ENCODE results near the gene GPR50. TPM values are rescaled to one million over a fixed set of nuclear protein-coding genes. Genes with fewer than 3 reads are reported as not detected.
A peak's percentile ranks its signal among the peaks of the same experiment; 100 is the strongest.

GPR50 gene
- polyA plus RNA-seq, 1 of the 3 experiments (the other 2 are of a cell fraction), result not detected

DNA sequence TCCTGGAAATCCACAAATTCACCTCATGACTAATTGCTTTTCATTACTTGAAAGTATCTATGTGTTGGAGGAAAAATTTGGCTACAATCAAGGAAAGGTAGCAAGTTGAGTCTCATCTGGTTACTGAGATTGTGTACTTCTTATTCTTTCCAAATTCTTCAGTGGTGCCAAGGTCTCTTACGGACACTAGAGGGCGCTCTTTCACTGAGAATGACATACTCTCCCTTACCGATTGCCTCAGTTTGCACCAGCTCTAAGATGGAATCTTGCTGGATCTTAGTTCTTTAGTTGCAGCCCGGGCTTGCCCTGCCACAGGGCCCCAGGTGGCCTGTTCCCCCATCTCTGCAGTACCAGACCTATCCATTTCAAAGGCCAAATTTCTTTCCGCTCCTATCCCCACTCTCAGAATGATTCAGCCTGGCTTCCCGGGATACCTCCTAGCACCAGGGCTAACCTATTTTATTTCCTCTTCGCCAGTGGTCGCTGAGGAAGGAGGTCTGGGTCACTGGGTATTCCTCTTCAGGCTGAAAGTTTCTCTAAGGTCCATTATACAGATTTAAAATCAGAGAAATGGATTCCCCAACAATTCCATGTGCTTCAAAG is 24.6 kb upstream of the GPR50 start:
- WGBS (ENCODE audit: low lambda C conversion rate), result 2% methylated on average over 8 of the region's 8 CpGs
- POLR2A ChIA-PET, result no interaction called here

DNA sequence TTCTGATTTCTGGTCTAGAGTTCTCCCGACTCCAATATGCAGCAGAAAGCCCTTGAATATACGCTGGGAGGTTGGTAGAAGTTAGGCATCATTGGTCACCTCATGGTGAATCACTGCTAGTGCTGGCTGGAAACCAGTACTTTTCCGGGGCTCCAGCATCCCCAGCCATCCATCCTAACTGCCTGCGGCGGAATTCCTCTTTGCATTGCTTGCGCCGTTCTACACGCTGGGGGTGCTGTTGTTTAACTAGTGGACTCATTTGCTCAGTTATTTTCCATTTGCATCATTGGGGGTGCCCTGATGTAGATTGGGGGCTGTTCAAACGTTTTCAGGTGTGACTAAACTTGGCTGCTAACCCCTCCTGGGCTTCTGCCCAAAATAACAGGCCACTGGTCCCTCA is 23.3 kb upstream of the GPR50 start:
- Histone ChIP-seq H3K79me2 (ENCODE audit: insufficient read depth) (no peaks in the 10 kb centered on the region), H3K36me3 (replicated peaks in 1 of 2; ENCODE audit: control insufficient read depth in 1 of 2, insufficient read depth in 2 of 2, low read length in 1 of 2) (no peaks in the 10 kb centered on the region), H4K20me1 (ENCODE audit: insufficient read depth) (no peaks in the 10 kb centered on the region), H3K9ac (no peak overlapping the region), H3K9me2 (no peaks in the 10 kb centered on the region), H3K9me3 (no peaks in the 10 kb centered on the region), H3K4me1 (ENCODE audit: control insufficient read depth in 1 of 2, insufficient read depth in 2 of 2, low read depth in 1 of 2, low read length in 1 of 2) (no peaks in the 10 kb centered on the region), H3K27me3 (ENCODE audit: insufficient read depth) (no peaks in the 10 kb centered on the region; the same call in 1 of the 2 replicates), H2AFZ (ENCODE audit: low read depth) (no peak overlapping the region), H3K4me3 (ENCODE audit: low read depth in 2 of 2, low read length in 1 of 2) (no peak overlapping the region), H3K27ac (ENCODE audit: low read depth in 2 of 2, low read length in 1 of 2) (no peak overlapping the region), H3K4me2 (no peak overlapping the region), H3F3A (replicated peaks; ENCODE audit: insufficient read depth) (no peaks in the 10 kb centered on the region)
- ChIA-PET CTCF (no interaction called here), POLR2A (no interaction called here)
- TF ChIP-seq TAF1 (IDR thresholded peaks at IDR 0.05; ENCODE audit: borderline replicate concordance, low read depth, low read length), result no peak
- TF ChIP-seq RAD21 (IDR thresholded peaks at IDR 0.05; ENCODE audit: low read length), result peak; percentile 27; the same call in 1 of the 2 replicates
- TF ChIP-seq, protein P1, sequence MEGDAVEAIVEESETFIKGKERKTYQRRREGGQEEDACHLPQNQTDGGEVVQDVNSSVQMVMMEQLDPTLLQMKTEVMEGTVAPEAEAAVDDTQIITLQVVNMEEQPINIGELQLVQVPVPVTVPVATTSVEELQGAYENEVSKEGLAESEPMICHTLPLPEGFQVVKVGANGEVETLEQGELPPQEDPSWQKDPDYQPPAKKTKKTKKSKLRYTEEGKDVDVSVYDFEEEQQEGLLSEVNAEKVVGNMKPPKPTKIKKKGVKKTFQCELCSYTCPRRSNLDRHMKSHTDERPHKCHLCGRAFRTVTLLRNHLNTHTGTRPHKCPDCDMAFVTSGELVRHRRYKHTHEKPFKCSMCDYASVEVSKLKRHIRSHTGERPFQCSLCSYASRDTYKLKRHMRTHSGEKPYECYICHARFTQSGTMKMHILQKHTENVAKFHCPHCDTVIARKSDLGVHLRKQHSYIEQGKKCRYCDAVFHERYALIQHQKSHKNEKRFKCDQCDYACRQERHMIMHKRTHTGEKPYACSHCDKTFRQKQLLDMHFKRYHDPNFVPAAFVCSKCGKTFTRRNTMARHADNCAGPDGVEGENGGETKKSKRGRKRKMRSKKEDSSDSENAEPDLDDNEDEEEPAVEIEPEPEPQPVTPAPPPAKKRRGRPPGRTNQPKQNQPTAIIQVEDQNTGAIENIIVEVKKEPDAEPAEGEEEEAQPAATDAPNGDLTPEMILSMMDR (IDR thresholded peaks at IDR 0.05), result peak; percentile 41
- no peak for DNase-seq
- WGBS (ENCODE audit: low lambda C conversion rate), result 2% methylated on average over 7 of the region's 9 CpGs

More for the DNA sequence above, 24.6 kb upstream of the GPR50 start:
- Histone ChIP-seq H3K9ac (no peak overlapping the region), H3K4me3 (ENCODE audit: low read depth in 2 of 2, low read length in 1 of 2) (no peak overlapping the region), H3K9me3 (no peaks in the 10 kb centered on the region), H4K20me1 (ENCODE audit: insufficient read depth) (no peaks in the 10 kb centered on the region), H3K9me2 (no peaks in the 10 kb centered on the region), H3K36me3 (replicated peaks in 1 of 2; ENCODE audit: control insufficient read depth in 1 of 2, insufficient read depth in 2 of 2, low read length in 1 of 2) (no peaks in the 10 kb centered on the region), H3K27ac (ENCODE audit: low read depth in 2 of 2, low read length in 1 of 2) (no peak overlapping the region), H3K4me1 (ENCODE audit: control insufficient read depth in 1 of 2, insufficient read depth in 2 of 2, low read depth in 1 of 2, low read length in 1 of 2) (no peaks in the 10 kb centered on the region), H3K4me2 (no peak overlapping the region), H3K27me3 (ENCODE audit: insufficient read depth) (no peaks in the 10 kb centered on the region; the same call in 1 of the 2 replicates), H2AFZ (ENCODE audit: low read depth) (no peak overlapping the region), H3F3A (replicated peaks; ENCODE audit: insufficient read depth) (no peaks in the 10 kb centered on the region), H3K79me2 (ENCODE audit: insufficient read depth) (no peaks in the 10 kb centered on the region)
- CTCF ChIA-PET, result interaction anchor here (0.6 to 2.5 kb wide), 23 partner anchors 10 to 1481 kb away, joined by 3 to 22 read pairs (median 4); no protein-coding TSS in a partner anchor
- TF ChIP-seq SMC3 (IDR thresholded peaks at IDR 0.05; ENCODE audit: low read depth, low read length) (peak; percentile 88), RAD21 (IDR thresholded peaks at IDR 0.05; ENCODE audit: low read length) (peak; percentile 89), RXRA (IDR thresholded peaks at IDR 0.05; ENCODE audit: borderline replicate concordance, low read depth) (no peak)
- TF ChIP-seq, protein P1 (IDR thresholded peaks at IDR 0.05), result peak; percentile 88
- peak; percentile 37 for DNase-seq

DNA sequence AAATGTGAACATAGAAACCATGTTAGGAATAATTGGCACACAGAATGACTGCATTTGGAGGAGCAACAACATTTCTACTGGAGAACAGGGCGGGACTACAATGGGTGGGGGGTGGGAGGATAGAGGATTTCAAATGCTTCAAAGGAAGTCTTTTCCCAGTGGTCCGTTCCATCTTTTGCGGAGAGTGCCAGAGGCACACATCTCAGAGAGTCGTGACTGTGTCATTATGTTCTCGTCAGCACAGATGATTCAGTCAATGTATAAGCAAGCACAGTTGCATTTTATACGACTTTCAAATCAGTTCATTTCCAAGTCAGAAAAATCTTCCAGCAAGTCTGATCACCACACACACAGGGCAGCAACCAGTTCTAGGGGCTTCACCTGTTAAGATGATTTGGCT is 22.7 kb upstream of the GPR50 start:
- Histone ChIP-seq H3K9me3 (no peaks in the 10 kb centered on the region), H3K4me2 (no peak overlapping the region), H3K36me3 (replicated peaks in 1 of 2; ENCODE audit: control insufficient read depth in 1 of 2, insufficient read depth in 2 of 2, low read length in 1 of 2) (no peaks in the 10 kb centered on the region), H3F3A (replicated peaks; ENCODE audit: insufficient read depth) (no peaks in the 10 kb centered on the region), H3K79me2 (ENCODE audit: insufficient read depth) (no peaks in the 10 kb centered on the region), H3K27ac (ENCODE audit: low read depth in 2 of 2, low read length in 1 of 2) (no peak overlapping the region), H4K20me1 (ENCODE audit: insufficient read depth) (no peaks in the 10 kb centered on the region), H3K4me3 (ENCODE audit: low read depth in 2 of 2, low read length in 1 of 2) (no peak overlapping the region), H3K9ac (no peak overlapping the region), H3K4me1 (ENCODE audit: control insufficient read depth in 1 of 2, insufficient read depth in 2 of 2, low read depth in 1 of 2, low read length in 1 of 2) (no peaks in the 10 kb centered on the region), H3K9me2 (no peaks in the 10 kb centered on the region), H3K27me3 (ENCODE audit: insufficient read depth) (no peaks in the 10 kb centered on the region; the same call in 1 of the 2 replicates), H2AFZ (ENCODE audit: low read depth) (no peak overlapping the region)
- TF ChIP-seq POLR2AphosphoS5 (IDR thresholded peaks at IDR 0.05; ENCODE audit: low read depth, low read length) (no peak), YY1 (IDR thresholded peaks at IDR 0.05; ENCODE audit: low read depth) (no peak), RXRA (IDR thresholded peaks at IDR 0.05; ENCODE audit: borderline replicate concordance, low read depth) (no peak), FOSL2 (IDR thresholded peaks at IDR 0.05; ENCODE audit: borderline replicate concordance, low read depth) (no peak)
- DNase-seq, result no peak
- ChIA-PET POLR2A (no interaction called here), CTCF (no interaction called here)
- 2% methylated on average over 5 of the region's 6 CpGs for WGBS (ENCODE audit: low lambda C conversion rate)
